Measurements from ENCODE around the gene EPHA7. TPM values are rescaled to one million over a fixed set of nuclear protein-coding genes. Genes with fewer than 3 reads are reported as not detected.

The EPHA7 gene
- total RNA-seq, 4 donors from 2014 or later = 3.6 to 31.0 (median 16.9) TPM

- no peaks in the 10 kb centered on the region for H3K4me1 ChIP-seq
- no peak for TF ChIP-seq POLR2A (IDR thresholded peaks at IDR 0.05)
- TF ChIP-seq POLR2AphosphoS5 (IDR thresholded peaks at IDR 0.05) = no peak
- no peak for TF ChIP-seq EP300 (IDR thresholded peaks at IDR 0.05; ENCODE audit: low read depth)
- TF ChIP-seq CTCF (IDR thresholded peaks at IDR 0.05) = peak in 4 of 5 experiments; percentile 15 to 26 (median 20)
- H3K4me3 ChIP-seq = no peak overlapping the region
- 56 to 65% methylated on average over 3 of the region's 3 CpGs for WGBS, 2 donors (ENCODE audit: low coverage in 1 of 2)
- intact Hi-C loops (cut with DNase I; ENCODE audit: low total_unique reads) (no loop called here), in situ Hi-C loops (cut with MboI; ENCODE audit: low pct_ligation_motif_present in 1 of 4, low pct_unique_long_range_greater_than_20kb in 1 of 4, low sequenced_read_pairs in 3 of 4) (no loop called here)
- peak; percentile 8 for DNase-seq
- H3K27me3 ChIP-seq = no peaks in the 10 kb centered on the region
- H3K9me3 ChIP-seq = no peaks in the 10 kb centered on the region
- no peaks in the 10 kb centered on the region for H3K36me3 ChIP-seq
- no peak overlapping the region for H3K27ac ChIP-seq
Measured at GRCh38 chr6:93447874-93448273, 28.5 kb upstream of the EPHA7 start.

- intact Hi-C loops (cut with DNase I; ENCODE audit: low total_unique reads) (no loop called here), in situ Hi-C loops (cut with MboI; ENCODE audit: low pct_ligation_motif_present in 1 of 4, low pct_unique_long_range_greater_than_20kb in 1 of 4, low sequenced_read_pairs in 3 of 4) (no loop called here)
- no peak for DNase-seq
- Histone ChIP-seq H3K27me3 (no peaks in the 10 kb centered on the region), H3K9me3 (no peaks in the 10 kb centered on the region), H3K27ac (no peak overlapping the region), H3K36me3 (no peaks in the 10 kb centered on the region), H3K4me1 (no peaks in the 10 kb centered on the region), H3K4me3 (no peak overlapping the region)
- TF ChIP-seq EP300 (IDR thresholded peaks at IDR 0.05; ENCODE audit: low read depth) = no peak
- TF ChIP-seq POLR2AphosphoS5 (IDR thresholded peaks at IDR 0.05) = no peak
- no peak for TF ChIP-seq POLR2A (IDR thresholded peaks at IDR 0.05)
- TF ChIP-seq CTCF (IDR thresholded peaks at IDR 0.05) = no peak
- 88 to 90% methylated on average over 2 of the region's 2 CpGs for WGBS, 2 donors (ENCODE audit: low coverage in 1 of 2)
Measured at GRCh38 chr6:93437491-93437890, 18.1 kb upstream of the EPHA7 start.

- Histone ChIP-seq H3K36me3 (no peaks in the 10 kb centered on the region), H3K4me1 (no peaks in the 10 kb centered on the region), H3K9me3 (no peaks in the 10 kb centered on the region), H3K27me3 (no peaks in the 10 kb centered on the region), H3K27ac (no peak overlapping the region), H3K4me3 (no peak overlapping the region)
- no peak for DNase-seq
- no peak for TF ChIP-seq CTCF (IDR thresholded peaks at IDR 0.05)
- no peak for TF ChIP-seq POLR2A (IDR thresholded peaks at IDR 0.05)
- no peak for TF ChIP-seq POLR2AphosphoS5 (IDR thresholded peaks at IDR 0.05)
- TF ChIP-seq EP300 (IDR thresholded peaks at IDR 0.05; ENCODE audit: low read depth) = no peak
- intact Hi-C loops (cut with DNase I; ENCODE audit: low total_unique reads) (no loop called here), in situ Hi-C loops (cut with MboI; ENCODE audit: low pct_ligation_motif_present in 1 of 4, low pct_unique_long_range_greater_than_20kb in 1 of 4, low sequenced_read_pairs in 3 of 4) (no loop called here)
- WGBS, 2 donors (ENCODE audit: low coverage in 1 of 2) = 61 to 70% methylated on average over 2 of the region's 2 CpGs
Measured at GRCh38 chr6:93433592-93433991, 14.2 kb upstream of the EPHA7 start.

GRCh38 chr6:93424303-93425064 lies 5.1 kb upstream of the EPHA7 start:
- in situ Hi-C loops (cut with MboI; ENCODE audit: low pct_ligation_motif_present in 1 of 4, low pct_unique_long_range_greater_than_20kb in 1 of 4, low sequenced_read_pairs in 3 of 4) = no loop called here
- H3K27me3 ChIP-seq = peaks cover 44% of the 10 kb centered on the region
- no peaks in the 10 kb centered on the region for H3K36me3 ChIP-seq
- H3K27ac ChIP-seq = no peak overlapping the region
- 22 to 36% methylated on average over 2 of the region's 2 CpGs for WGBS, 2 donors (ENCODE audit: low coverage in 1 of 2)
- no peaks in the 10 kb centered on the region for H3K9me3 ChIP-seq
- no peak for DNase-seq
- peaks cover 0 to 7% (median 6%) of the 10 kb centered on the region in 4 donors for H3K4me1 ChIP-seq
- no peak for TF ChIP-seq POLR2AphosphoS5 (IDR thresholded peaks at IDR 0.05)
- peak in 3 of 5 experiments; percentile 17 to 50 (median 39) for TF ChIP-seq CTCF (IDR thresholded peaks at IDR 0.05)
- H3K4me3 ChIP-seq = no peak overlapping the region
- intact Hi-C loops (cut with DNase I; ENCODE audit: low total_unique reads) = no loop called here
